Sigmoid colon (tissue), 7 donors: ENCODE data around the gene SRSF9. TPM values are rescaled to one million over a fixed set of nuclear protein-coding genes. Genes with fewer than 3 reads are reported as not detected.
A peak's percentile ranks its signal among the peaks of the same experiment; 100 is the strongest.
"Not testable (repeated sequence)": the region's sequence is repeated elsewhere in the genome, so short reads cannot be mapped to it uniquely, and the experiment has no call there.

Experiments
- DNase-seq: peaks from one replicate; pipeline ENCODE4 v3.0.0-alpha.2; 2019
- H3K27ac ChIP-seq, 4 donors: fragments of 200-600 bp; sonication (generic); one replicate each; pipeline ENCODE4 v1.5.1; 2016 to 2019; ENCODE audit warnings: mild to moderate bottlenecking in 1 of 4
- H3K27me3 ChIP-seq, 3 donors: fragments of 200-600 bp; sonication (generic); one replicate each; pipeline ENCODE4 v1.5.1; 2019; ENCODE audit warnings: mild to moderate bottlenecking in 1 of 3
- H3K36me3 ChIP-seq, 4 donors: fragments of 200-600 bp; sonication (generic); one replicate each; pipeline ENCODE4 v1.5.1; 2016 to 2019
- H3K4me1 ChIP-seq, 4 donors: fragments of 200-600 bp; sonication (generic); one replicate each; pipeline ENCODE4 v1.5.1; 2017 to 2019
- H3K4me3 ChIP-seq, 4 donors: fragments of 200-600 bp; sonication (generic); one replicate each; pipeline ENCODE4 v1.5.1; 2017 to 2019; ENCODE audit warnings: mild to moderate bottlenecking in 2 of 4, moderate library complexity in 1 of 4
- H3K9me3 ChIP-seq, 4 donors: fragments of 200-600 bp in 3 of 4; sonication (generic) in 3 of 4; one replicate each; pipeline versions ENCODE4 v1.5.1 to v1.6.1; 2013 to 2019
- EP300 ChIP-seq, 4 donors: sonication (generic); formaldehyde crosslinking; IDR thresholded peaks; one replicate each; pipeline ENCODE4 v1.6.1; 2017; ENCODE audit warnings: antibody characterized with exemption in 4 of 4
- POLR2A ChIP-seq, 2 donors: fragments of 450-650 bp; IDR thresholded peaks; one replicate each; pipeline ENCODE4 v1.6.1; 2016; ENCODE audit warnings: antibody characterized with exemption in 2 of 2, mild to moderate bottlenecking in 2 of 2, moderate library complexity in 2 of 2
- POLR2AphosphoS5 ChIP-seq, 4 donors: sonication (generic); formaldehyde crosslinking; IDR thresholded peaks; one replicate each; pipeline ENCODE4 v1.6.1; 2017; ENCODE audit warnings: antibody characterized with exemption in 4 of 4
- WGBS, 2 donors: extraction: QIAGEN DNeasy Blood & Tissue Kit; methylation state at CpG; one replicate each; pipeline ENCODE4 v1.1.7; 2013; 5-methylcytosine and 5-hydroxymethylcytosine counted together
- intact Hi-C: fragments of 100-400 bp; cut with DNase I; formaldehyde crosslinking; loops from one replicate; pipeline ENCODE4 v1.15.1; 2023
- polyA plus RNA-seq, 3 donors: library from polyadenylated mRNA; stranded (reverse); fragments of 200-250 nt; gene quantifications; one replicate each; pipeline ENCODE4 v1.2.3, GENCODE V29; 2013
- total RNA-seq, 4 donors: library from RNA; depleted of rRNA; stranded (reverse); fragments of >200 nt; gene quantifications; one replicate each; pipeline ENCODE4 v1.1.0, GENCODE V29; 2016
- TF ChIP-seq, protein P1 (sequence below), 4 experiments: fragments of 450-650 bp in 3 of 4; fragments of 200-600 bp in 1 of 4; IDR thresholded peaks; one replicate each; pipeline ENCODE4 v1.5.1; 2016 to 2019; ENCODE audit warnings: antibody characterized with exemption in 4 of 4, mild to moderate bottlenecking in 3 of 4, moderate library complexity in 2 of 4
- donor health status: healthy with polysubstance abuse.
- donor health status: Bipolar disorder and iron deficiency.
- donor health status: healthy.

Gene SRSF9
- total and polyA plus RNA-seq, 7 donors: 41.4 to 187 (median 55.1) TPM

DNA sequence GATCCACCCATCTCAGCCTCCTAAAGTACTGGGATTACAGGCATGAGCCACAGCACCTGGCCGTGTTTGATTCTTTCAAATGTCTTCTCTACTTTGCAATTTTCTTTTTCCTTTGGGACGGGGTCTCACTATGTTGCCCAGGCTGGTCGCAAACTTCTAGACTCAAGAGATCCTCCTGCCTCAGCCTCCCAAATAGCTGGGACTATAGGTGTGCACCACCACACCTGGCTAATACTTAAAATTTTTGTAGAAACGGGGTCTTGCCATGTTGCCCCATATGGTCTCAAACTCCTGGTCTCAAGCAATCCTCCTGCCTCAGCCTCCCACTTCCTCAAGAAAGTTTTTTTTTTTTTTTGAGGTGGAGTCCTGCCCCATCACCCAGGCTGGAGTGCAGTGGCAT, 21.6 kb downstream of the SRSF9 start:
- intact Hi-C loops: no loop called here
- no peak overlapping the region for H3K27ac ChIP-seq
- H3K4me1 ChIP-seq: peaks cover 0 to 31% (median 25%) of the 10 kb centered on the region in 4 donors
- peaks cover 0 to 52% (median 17%) of the 10 kb centered on the region in 4 donors for H3K36me3 ChIP-seq
- no peaks in the 10 kb centered on the region for H3K9me3 ChIP-seq
- TF ChIP-seq POLR2A (IDR thresholded peaks at IDR 0.05) (no peak), EP300 (IDR thresholded peaks at IDR 0.05) (no peak), POLR2AphosphoS5 (IDR thresholded peaks at IDR 0.05) (no peak)
- TF ChIP-seq, protein P1, sequence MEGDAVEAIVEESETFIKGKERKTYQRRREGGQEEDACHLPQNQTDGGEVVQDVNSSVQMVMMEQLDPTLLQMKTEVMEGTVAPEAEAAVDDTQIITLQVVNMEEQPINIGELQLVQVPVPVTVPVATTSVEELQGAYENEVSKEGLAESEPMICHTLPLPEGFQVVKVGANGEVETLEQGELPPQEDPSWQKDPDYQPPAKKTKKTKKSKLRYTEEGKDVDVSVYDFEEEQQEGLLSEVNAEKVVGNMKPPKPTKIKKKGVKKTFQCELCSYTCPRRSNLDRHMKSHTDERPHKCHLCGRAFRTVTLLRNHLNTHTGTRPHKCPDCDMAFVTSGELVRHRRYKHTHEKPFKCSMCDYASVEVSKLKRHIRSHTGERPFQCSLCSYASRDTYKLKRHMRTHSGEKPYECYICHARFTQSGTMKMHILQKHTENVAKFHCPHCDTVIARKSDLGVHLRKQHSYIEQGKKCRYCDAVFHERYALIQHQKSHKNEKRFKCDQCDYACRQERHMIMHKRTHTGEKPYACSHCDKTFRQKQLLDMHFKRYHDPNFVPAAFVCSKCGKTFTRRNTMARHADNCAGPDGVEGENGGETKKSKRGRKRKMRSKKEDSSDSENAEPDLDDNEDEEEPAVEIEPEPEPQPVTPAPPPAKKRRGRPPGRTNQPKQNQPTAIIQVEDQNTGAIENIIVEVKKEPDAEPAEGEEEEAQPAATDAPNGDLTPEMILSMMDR (IDR thresholded peaks at IDR 0.05): no peak
- 95% methylated on average over 4 of the region's 4 CpGs for WGBS, 2 donors
- DNase-seq: peak; percentile 11
- H3K4me3 ChIP-seq: no peak overlapping the region
- no peaks in the 10 kb centered on the region for H3K27me3 ChIP-seq

DNA sequence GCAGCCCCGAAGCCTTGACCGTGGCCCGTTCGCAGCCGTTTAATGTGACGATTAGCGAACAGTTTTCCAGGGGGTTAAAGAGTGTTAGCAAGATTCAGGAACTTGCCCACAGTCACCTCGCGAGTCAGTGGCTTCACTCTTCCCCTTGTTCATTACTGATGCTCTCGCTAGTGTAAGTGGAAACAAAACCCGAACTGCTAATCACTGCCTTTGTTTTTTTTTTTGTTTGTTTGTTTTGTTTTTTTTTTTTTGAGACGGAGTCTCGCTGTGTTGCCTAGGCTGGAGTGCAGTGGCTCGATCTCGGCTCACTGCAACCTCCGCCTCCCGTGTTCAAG, 22.7 kb downstream of the SRSF9 start:
- peaks cover 0 to 31% (median 25%) of the 10 kb centered on the region in 4 donors for H3K4me1 ChIP-seq
- H3K36me3 ChIP-seq: peaks cover 0 to 51% (median 16%) of the 10 kb centered on the region in 4 donors
- intact Hi-C loops, H3K27me3 ChIP-seq, DNase-seq, H3K9me3 ChIP-seq: not testable (repeated sequence)
- H3K27ac ChIP-seq: peak overlapping the region; percentile 84 to 95 (median 86)
- H3K4me3 ChIP-seq: peak overlapping the region; percentile 69 to 97 (median 79)
- 1 to 4% methylated on average over 17 of the region's 17 CpGs for WGBS, 2 donors

DNA sequence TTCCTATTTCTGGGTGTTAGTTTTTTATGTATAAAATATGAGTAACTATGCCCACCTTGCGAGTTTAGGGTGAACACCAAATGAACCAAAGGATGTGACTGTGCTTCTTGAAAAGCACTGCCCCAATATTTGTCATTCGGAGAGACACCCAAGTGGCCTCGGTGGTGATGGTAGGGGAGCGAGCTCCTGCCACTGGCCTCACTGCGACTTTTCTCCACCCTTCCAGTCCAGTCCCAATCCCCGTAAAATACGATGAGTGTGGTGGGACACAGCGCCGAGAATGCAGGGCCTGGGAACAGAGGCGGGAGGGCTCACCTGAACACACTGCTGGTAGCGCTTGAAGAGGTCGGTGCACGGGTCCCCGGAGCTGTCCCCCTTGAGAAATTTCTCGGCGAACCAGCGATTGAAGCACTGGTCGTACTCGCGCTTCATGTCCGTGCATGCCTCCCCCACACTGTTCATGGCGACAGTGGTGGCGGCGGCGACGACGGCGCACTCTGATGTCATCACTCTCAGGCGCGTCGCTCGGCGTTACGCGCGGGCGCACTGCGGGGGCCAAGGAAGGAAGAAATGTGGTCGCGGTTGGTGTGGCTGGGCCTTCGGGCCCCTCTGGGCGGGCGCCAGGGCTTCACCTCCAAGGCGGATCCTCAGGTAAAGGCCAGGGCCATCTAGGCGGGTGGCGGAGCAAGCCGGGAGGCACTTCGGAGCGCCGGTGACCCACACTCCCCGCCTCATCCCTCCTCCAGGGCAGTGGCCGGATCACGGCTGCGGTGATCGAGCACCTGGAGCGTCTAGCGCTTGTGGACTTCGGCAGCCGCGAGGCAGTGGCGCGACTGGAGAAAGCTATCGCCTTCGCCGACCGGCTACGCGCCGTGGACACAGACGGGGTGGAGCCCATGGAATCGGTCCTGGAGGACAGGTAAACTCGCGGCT, 23.4 kb downstream of the SRSF9 start, which contains the start of the genes GATC and TRIAP1:
TSS of gene GATC (plus strand) at position 534 of the 933 bp plus-strand sequence. CDS start at position 571, 37 bp downstream.
TSS of gene TRIAP1 (minus strand) at position 474 of the 933 bp plus-strand sequence. CDS start at position 462, 12 bp downstream.
- H3K27ac ChIP-seq: peak within 1 kb of the TSS; percentile 84 to 95 (median 86)
- H3K4me3 ChIP-seq: peak within 1 kb of the TSS; percentile 69 to 97 (median 79)
- peaks cover 0 to 31% (median 25%) of the 10 kb centered on the region in 4 donors for H3K4me1 ChIP-seq
- H3K36me3 ChIP-seq: peaks cover 0 to 53% (median 16%) of the 10 kb centered on the region in 4 donors
- WGBS, 2 donors: 0% methylated on average over 73 of the region's 73 CpGs
- DNase-seq: peak; percentile 87
- TF ChIP-seq POLR2AphosphoS5 (IDR thresholded peaks at IDR 0.05) (peak; percentile 90 to 94 (median 92)), POLR2A (IDR thresholded peaks at IDR 0.05) (peak; percentile 40 to 56), EP300 (IDR thresholded peaks at IDR 0.05) (no peak)
- TF ChIP-seq, protein P1 (IDR thresholded peaks at IDR 0.05): no peak
- intact Hi-C loops: no loop called here
- no peaks in the 10 kb centered on the region for H3K27me3 ChIP-seq
- no peaks in the 10 kb centered on the region for H3K9me3 ChIP-seq

DNA sequence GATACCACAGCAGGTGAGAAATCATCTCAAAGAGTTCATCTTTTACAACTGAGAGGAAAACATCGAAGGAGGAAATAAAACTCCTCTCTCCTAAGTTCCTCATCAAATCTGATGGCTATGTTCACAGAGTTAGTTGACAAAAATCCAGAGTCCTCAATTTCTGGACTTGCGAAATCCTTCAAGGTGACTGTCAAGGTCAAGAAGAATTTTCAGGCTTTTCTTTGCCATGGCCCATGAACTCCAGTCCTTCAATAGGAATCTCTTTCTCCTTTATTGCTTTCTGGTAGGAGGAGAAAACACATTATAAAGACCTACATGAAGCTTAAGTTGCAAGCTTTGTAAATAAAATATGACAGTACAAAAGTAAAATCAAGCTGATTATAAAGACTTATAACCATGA, 24.9 kb downstream of the SRSF9 start:
- 67 to 87% methylated on average over 2 of the region's 2 CpGs for WGBS, 2 donors
- Histone ChIP-seq H3K36me3 (peaks cover 0 to 57% (median 24%) of the 10 kb centered on the region in 4 donors), H3K4me3 (no peak overlapping the region), H3K9me3 (no peaks in the 10 kb centered on the region), H3K27me3 (no peaks in the 10 kb centered on the region), H3K4me1 (peaks cover 0 to 39% (median 29%) of the 10 kb centered on the region in 4 donors), H3K27ac (peak overlapping the region in 2 of 4 donors; percentile 2 to 95)
- TF ChIP-seq POLR2A (IDR thresholded peaks at IDR 0.05) (no peak), EP300 (IDR thresholded peaks at IDR 0.05) (no peak), POLR2AphosphoS5 (IDR thresholded peaks at IDR 0.05) (no peak)
- TF ChIP-seq, protein P1 (IDR thresholded peaks at IDR 0.05): no peak
- intact Hi-C loops: no loop called here
- DNase-seq: no peak

DNA sequence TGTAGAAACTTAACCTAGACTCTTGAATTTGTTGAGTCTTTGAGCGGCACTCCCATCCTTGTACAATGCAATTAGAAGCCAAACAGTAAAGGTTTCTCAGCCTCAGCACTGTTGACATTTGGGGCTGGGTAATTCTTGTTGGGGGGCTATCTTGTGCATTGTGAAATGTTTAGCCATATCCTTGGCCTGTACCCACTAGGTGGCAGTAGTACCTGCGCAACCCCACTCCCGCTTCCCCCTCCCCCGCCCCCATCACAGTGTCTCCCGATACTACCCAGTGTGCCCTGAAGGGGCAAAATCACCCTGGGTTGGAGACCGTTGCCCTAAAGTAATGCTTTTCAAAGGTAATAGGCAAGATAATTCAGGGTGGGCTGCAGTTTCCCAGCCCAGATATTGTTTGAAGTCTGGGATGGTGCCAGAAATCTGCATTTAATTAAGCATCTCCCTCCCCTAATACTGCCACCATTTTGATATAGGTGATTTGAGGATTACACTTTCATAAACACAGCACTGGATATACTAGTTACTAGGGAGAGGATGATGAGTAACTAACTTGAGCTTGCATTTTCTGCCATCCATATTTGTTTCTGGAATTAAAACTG, 29.8 kb downstream of the SRSF9 start:
- intact Hi-C loops: loop anchor here (2.0 to 10.0 kb wide), 3 partner anchors 29 to 275 kb away; partner anchors contain the start of genes RNF10, SRSF9 and UNC119B
- peaks cover 0 to 30% (median 21%) of the 10 kb centered on the region in 4 donors for H3K4me1 ChIP-seq
- H3K27me3 ChIP-seq: no peaks in the 10 kb centered on the region
- H3K4me3 ChIP-seq: no peak overlapping the region
- peak overlapping the region in 3 of 4 donors; percentile 31 to 92 (median 87) for H3K27ac ChIP-seq
- WGBS, 2 donors: 5 to 13% methylated on average over 6 of the region's 6 CpGs
- DNase-seq: no peak
- H3K9me3 ChIP-seq: no peaks in the 10 kb centered on the region
- H3K36me3 ChIP-seq: peaks cover 0 to 47% (median 24%) of the 10 kb centered on the region in 4 donors
- TF ChIP-seq EP300 (IDR thresholded peaks at IDR 0.05): no peak
- TF ChIP-seq, protein P1 (IDR thresholded peaks at IDR 0.05): peak in 3 of 4 experiments; percentile 12 to 60 (median 29)
